SK-N-SH treated with all-trans-retinoic acid at 6 μM for 48 hours (cell line): ENCODE results near the gene ADGRG1.

Source experiments
- ARNTL ChIP-seq: fragments of 450-650 bp; formaldehyde crosslinking; IDR thresholded peaks from 2 replicates; pipeline ENCODE4 v1.5.0; 2020; ENCODE audit warnings: low read depth, mild to moderate bottlenecking, moderate library complexity, borderline replicate concordance
- BACH2 ChIP-seq: fragments of 250-450 bp; sonication (Bioruptor Pico); IDR thresholded peaks from 2 replicates; pipeline ENCODE4 v1.9.0; 2021; ENCODE audit warnings: mild to moderate bottlenecking, borderline replicate concordance
- GLIS3 ChIP-seq: fragments of 250-450 bp; sonication (Bioruptor Pico); IDR thresholded peaks from 2 replicates; pipeline ENCODE4 v1.5.0; 2020; ENCODE audit warnings: mild to moderate bottlenecking, moderate library complexity
- ISL1 ChIP-seq: fragments of 250-450 bp; sonication (Bioruptor Pico); IDR thresholded peaks from 2 replicates; pipeline ENCODE4 v2.1.2; 2022; ENCODE audit warnings: mild to moderate bottlenecking, moderate library complexity
- ZC3H10 ChIP-seq: fragments of 250-450 bp; sonication (Bioruptor Pico); IDR thresholded peaks from 2 replicates; pipeline ENCODE4 v1.5.1; 2021; ENCODE audit warnings: mild to moderate bottlenecking, moderate library complexity
- ZFP3 ChIP-seq: fragments of 250-450 bp; sonication (Bioruptor Pico); IDR thresholded peaks from 2 replicates; pipeline ENCODE4 v1.5.0; 2020; ENCODE audit warnings: mild to moderate bottlenecking, moderate library complexity
- ZFP30 ChIP-seq: fragments of 450-650 bp; formaldehyde crosslinking; IDR thresholded peaks from 2 replicates; pipeline ENCODE4 v1.5.0; 2022; ENCODE audit warnings: mild to moderate bottlenecking, moderate library complexity
- ZNF70 ChIP-seq: fragments of 450-650 bp; formaldehyde crosslinking; IDR thresholded peaks from 2 replicates; pipeline ENCODE4 v1.5.0; 2020; ENCODE audit warnings: mild to moderate bottlenecking, moderate library complexity
- ZNF8 ChIP-seq: fragments of 450-650 bp; formaldehyde crosslinking; IDR thresholded peaks from 2 replicates; pipeline ENCODE4 v1.5.0; 2020; ENCODE audit warnings: mild to moderate bottlenecking, moderate library complexity
- TF ChIP-seq, protein P1 (sequence below): fragments of 250-450 bp; sonication (Bioruptor Pico); IDR thresholded peaks from 2 replicates; pipeline ENCODE4 v1.5.1; 2021; ENCODE audit warnings: mild to moderate bottlenecking, moderate library complexity
- TF ChIP-seq, protein P2 (sequence below): fragments of 250-450 bp; sonication (Bioruptor Pico); IDR thresholded peaks from 2 replicates; pipeline ENCODE4 v1.8.0; 2020; ENCODE audit warnings: mild to moderate bottlenecking, moderate library complexity, borderline replicate concordance
- TF ChIP-seq, protein P3 (sequence below): fragments of 250-450 bp; sonication (Bioruptor Pico); IDR thresholded peaks from 2 replicates; pipeline ENCODE4 v1.5.1; 2020; ENCODE audit warnings: low read depth, mild to moderate bottlenecking, moderate library complexity
- TF ChIP-seq, protein P4 (sequence below): fragments of 250-450 bp; sonication (Bioruptor Pico); IDR thresholded peaks from 2 replicates; pipeline ENCODE4 v1.8.0; 2021; ENCODE audit warnings: low read depth, mild to moderate bottlenecking, moderate library complexity, borderline replicate concordance
- TF ChIP-seq, protein P5 (sequence below): fragments of 250-450 bp; sonication (Bioruptor Pico); IDR thresholded peaks from 2 replicates; pipeline ENCODE4 v1.5.0; 2020; ENCODE audit warnings: mild to moderate bottlenecking, moderate library complexity

DNA sequence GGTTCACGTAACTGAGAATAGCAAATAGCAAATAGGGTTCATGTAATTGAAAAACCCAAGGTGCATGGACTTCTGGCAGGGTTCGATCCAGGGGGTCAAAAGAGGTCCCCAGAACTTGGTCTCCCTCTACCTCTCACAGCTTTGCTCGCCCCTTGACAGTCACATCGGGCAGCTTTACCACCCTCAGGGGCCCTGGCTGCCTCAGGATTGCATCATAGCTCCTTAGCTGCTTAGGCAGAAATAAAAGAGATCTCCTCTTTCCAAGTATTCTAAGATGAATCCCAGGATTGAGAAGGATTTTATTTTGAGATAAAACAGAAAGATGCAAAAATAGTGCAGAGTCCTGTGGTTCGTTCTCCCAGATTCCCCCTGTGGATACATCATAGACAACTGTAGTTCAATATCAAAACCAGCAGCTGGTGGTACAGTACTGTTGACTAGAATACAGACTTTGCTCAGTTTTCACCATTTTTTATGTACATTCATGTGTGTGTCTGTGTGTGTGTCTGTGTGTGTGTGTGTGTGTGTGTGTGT, 52.5 kb downstream of the ADGRG1 start:
- TF ChIP-seq ZNF8 (no peak), GLIS3 (CRISPR knock-in tag) (no peak), ZFP3 (CRISPR knock-in tag) (no peak), ZFP30 (no peak), ZNF70 (CRISPR knock-in tag) (no peak), BACH2 (no peak), ZC3H10 (CRISPR knock-in tag) (no peak), ISL1 (CRISPR knock-in tag) (no peak), ARNTL (CRISPR knock-in tag) (no peak)
- TF ChIP-seq, protein P1, sequence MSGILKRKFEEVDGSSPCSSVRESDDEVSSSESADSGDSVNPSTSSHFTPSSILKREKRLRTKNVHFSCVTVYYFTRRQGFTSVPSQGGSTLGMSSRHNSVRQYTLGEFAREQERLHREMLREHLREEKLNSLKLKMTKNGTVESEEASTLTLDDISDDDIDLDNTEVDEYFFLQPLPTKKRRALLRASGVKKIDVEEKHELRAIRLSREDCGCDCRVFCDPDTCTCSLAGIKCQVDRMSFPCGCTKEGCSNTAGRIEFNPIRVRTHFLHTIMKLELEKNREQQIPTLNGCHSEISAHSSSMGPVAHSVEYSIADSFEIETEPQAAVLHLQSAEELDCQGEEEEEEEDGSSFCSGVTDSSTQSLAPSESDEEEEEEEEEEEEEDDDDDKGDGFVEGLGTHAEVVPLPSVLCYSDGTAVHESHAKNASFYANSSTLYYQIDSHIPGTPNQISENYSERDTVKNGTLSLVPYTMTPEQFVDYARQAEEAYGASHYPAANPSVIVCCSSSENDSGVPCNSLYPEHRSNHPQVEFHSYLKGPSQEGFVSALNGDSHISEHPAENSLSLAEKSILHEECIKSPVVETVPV (CRISPR knock-in tag), result no peak
- TF ChIP-seq, protein P2, sequence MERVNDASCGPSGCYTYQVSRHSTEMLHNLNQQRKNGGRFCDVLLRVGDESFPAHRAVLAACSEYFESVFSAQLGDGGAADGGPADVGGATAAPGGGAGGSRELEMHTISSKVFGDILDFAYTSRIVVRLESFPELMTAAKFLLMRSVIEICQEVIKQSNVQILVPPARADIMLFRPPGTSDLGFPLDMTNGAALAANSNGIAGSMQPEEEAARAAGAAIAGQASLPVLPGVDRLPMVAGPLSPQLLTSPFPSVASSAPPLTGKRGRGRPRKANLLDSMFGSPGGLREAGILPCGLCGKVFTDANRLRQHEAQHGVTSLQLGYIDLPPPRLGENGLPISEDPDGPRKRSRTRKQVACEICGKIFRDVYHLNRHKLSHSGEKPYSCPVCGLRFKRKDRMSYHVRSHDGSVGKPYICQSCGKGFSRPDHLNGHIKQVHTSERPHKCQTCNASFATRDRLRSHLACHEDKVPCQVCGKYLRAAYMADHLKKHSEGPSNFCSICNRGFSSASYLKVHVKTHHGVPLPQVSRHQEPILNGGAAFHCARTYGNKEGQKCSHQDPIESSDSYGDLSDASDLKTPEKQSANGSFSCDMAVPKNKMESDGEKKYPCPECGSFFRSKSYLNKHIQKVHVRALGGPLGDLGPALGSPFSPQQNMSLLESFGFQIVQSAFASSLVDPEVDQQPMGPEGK (CRISPR knock-in tag), result no peak
- TF ChIP-seq, protein P3, sequence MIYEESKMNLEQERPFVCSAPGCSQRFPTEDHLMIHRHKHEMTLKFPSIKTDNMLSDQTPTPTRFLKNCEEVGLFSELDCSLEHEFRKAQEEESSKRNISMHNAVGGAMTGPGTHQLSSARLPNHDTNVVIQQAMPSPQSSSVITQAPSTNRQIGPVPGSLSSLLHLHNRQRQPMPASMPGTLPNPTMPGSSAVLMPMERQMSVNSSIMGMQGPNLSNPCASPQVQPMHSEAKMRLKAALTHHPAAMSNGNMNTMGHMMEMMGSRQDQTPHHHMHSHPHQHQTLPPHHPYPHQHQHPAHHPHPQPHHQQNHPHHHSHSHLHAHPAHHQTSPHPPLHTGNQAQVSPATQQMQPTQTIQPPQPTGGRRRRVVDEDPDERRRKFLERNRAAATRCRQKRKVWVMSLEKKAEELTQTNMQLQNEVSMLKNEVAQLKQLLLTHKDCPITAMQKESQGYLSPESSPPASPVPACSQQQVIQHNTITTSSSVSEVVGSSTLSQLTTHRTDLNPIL (CRISPR knock-in tag), result no peak
- TF ChIP-seq, protein P4, sequence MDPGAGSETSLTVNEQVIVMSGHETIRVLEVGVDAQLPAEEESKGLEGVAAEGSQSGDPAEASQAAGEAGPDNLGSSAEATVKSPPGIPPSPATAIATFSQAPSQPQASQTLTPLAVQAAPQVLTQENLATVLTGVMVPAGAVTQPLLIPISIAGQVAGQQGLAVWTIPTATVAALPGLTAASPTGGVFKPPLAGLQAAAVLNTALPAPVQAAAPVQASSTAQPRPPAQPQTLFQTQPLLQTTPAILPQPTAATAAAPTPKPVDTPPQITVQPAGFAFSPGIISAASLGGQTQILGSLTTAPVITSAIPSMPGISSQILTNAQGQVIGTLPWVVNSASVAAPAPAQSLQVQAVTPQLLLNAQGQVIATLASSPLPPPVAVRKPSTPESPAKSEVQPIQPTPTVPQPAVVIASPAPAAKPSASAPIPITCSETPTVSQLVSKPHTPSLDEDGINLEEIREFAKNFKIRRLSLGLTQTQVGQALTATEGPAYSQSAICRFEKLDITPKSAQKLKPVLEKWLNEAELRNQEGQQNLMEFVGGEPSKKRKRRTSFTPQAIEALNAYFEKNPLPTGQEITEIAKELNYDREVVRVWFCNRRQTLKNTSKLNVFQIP (CRISPR knock-in tag), result no peak
- TF ChIP-seq, protein P5, sequence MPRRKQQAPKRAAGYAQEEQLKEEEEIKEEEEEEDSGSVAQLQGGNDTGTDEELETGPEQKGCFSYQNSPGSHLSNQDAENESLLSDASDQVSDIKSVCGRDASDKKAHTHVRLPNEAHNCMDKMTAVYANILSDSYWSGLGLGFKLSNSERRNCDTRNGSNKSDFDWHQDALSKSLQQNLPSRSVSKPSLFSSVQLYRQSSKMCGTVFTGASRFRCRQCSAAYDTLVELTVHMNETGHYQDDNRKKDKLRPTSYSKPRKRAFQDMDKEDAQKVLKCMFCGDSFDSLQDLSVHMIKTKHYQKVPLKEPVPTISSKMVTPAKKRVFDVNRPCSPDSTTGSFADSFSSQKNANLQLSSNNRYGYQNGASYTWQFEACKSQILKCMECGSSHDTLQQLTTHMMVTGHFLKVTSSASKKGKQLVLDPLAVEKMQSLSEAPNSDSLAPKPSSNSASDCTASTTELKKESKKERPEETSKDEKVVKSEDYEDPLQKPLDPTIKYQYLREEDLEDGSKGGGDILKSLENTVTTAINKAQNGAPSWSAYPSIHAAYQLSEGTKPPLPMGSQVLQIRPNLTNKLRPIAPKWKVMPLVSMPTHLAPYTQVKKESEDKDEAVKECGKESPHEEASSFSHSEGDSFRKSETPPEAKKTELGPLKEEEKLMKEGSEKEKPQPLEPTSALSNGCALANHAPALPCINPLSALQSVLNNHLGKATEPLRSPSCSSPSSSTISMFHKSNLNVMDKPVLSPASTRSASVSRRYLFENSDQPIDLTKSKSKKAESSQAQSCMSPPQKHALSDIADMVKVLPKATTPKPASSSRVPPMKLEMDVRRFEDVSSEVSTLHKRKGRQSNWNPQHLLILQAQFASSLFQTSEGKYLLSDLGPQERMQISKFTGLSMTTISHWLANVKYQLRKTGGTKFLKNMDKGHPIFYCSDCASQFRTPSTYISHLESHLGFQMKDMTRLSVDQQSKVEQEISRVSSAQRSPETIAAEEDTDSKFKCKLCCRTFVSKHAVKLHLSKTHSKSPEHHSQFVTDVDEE (CRISPR knock-in tag), result no peak
